ENCODE data around the gene LLGL1.

LLGL1 gene

DNA sequence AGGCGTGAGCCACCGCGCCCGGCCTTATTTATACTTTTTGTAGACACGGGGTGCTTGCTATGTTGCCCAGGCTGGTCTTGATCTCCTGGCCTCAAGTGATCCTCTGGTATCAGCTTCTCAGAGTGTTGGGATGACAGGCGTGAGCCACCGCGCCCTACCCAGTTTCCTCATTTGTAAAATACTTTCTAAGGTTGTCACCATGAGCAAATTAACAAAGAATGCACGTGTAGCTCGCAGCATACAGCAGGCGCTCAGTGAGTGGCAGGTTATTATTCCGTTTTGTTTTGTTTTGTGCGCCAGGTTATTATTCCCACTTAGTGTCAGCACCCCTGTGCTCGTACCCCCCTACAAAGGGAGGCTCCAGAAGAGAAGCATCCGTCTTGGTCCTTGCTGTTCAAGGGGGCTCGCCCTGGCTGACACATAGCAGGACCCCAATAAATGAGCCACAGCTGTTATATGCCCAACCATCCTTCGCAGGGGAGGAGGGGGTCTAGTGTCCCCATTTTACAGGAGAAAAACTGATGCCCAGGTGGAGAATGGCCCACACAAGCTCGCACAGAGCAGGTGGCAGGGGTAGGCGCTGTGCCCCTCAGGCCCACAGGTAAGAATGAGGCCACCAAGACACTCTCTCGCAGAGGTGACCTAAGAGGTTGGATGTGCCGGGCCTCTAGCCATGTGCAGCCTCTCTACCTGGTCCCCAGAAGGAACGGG is 34.3 kb downstream of the LLGL1 start (continued):
- TF ChIP-seq, protein P1, sequence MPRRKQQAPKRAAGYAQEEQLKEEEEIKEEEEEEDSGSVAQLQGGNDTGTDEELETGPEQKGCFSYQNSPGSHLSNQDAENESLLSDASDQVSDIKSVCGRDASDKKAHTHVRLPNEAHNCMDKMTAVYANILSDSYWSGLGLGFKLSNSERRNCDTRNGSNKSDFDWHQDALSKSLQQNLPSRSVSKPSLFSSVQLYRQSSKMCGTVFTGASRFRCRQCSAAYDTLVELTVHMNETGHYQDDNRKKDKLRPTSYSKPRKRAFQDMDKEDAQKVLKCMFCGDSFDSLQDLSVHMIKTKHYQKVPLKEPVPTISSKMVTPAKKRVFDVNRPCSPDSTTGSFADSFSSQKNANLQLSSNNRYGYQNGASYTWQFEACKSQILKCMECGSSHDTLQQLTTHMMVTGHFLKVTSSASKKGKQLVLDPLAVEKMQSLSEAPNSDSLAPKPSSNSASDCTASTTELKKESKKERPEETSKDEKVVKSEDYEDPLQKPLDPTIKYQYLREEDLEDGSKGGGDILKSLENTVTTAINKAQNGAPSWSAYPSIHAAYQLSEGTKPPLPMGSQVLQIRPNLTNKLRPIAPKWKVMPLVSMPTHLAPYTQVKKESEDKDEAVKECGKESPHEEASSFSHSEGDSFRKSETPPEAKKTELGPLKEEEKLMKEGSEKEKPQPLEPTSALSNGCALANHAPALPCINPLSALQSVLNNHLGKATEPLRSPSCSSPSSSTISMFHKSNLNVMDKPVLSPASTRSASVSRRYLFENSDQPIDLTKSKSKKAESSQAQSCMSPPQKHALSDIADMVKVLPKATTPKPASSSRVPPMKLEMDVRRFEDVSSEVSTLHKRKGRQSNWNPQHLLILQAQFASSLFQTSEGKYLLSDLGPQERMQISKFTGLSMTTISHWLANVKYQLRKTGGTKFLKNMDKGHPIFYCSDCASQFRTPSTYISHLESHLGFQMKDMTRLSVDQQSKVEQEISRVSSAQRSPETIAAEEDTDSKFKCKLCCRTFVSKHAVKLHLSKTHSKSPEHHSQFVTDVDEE (CRISPR knock-in tag; IDR thresholded peaks at IDR 0.05) = no peak
- TF ChIP-seq GLIS3 (CRISPR knock-in tag; IDR thresholded peaks at IDR 0.05) = no peak
- TF ChIP-seq, protein P2, sequence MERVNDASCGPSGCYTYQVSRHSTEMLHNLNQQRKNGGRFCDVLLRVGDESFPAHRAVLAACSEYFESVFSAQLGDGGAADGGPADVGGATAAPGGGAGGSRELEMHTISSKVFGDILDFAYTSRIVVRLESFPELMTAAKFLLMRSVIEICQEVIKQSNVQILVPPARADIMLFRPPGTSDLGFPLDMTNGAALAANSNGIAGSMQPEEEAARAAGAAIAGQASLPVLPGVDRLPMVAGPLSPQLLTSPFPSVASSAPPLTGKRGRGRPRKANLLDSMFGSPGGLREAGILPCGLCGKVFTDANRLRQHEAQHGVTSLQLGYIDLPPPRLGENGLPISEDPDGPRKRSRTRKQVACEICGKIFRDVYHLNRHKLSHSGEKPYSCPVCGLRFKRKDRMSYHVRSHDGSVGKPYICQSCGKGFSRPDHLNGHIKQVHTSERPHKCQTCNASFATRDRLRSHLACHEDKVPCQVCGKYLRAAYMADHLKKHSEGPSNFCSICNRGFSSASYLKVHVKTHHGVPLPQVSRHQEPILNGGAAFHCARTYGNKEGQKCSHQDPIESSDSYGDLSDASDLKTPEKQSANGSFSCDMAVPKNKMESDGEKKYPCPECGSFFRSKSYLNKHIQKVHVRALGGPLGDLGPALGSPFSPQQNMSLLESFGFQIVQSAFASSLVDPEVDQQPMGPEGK (CRISPR knock-in tag; IDR thresholded peaks at IDR 0.05; ENCODE audit: borderline replicate concordance) = no peak
- no peak for TF ChIP-seq ZFP3 (CRISPR knock-in tag; IDR thresholded peaks at IDR 0.05)

DNA sequence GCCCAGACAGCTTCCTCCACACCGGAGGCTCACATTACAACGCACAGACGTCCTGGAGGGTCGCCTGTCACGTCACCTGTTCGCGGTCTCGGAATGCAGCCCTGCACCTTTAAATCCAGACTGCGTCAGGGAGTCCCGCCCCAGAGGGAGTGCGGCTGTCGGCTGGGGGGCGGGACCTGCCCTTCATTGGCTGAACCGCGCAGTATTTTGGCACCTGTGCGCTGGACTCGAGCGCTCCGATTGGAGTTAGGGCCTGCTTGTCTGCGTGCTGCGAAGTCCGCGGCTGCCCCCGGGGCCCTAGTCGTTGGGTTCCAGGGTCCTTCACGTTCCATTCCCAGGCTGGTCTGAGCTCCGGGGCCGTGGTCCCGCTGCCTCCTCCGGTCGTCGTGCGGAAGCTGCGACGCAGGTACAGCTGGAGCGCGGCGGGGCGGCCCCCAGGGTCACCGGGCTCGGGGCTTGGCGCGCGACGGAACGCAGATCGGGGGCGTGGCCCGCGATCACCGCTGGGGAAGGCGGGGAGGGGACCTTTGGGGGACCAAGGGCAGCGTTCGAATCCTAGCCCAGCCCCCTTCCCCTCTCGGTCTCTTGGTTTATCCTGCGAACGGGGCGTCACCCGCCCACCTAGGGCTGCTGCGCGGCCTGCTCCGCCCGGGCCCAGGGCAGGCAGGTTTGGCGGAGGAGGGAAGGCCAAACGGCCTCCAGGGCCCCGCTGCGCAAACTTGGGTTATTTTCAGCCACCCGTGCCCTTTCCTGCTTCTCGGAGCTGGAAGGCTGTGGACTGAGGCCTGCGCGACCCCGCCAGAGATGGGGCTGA is 35.1 kb downstream of the LLGL1 start, which contains the start of gene MIEF2:
Gene MIEF2 (plus strand): TSS at position 331 of the 814 bp plus-strand sequence. CDS start 2,059 bp downstream, outside the sequence.
- ATAC-seq = peak; percentile 88
- TF ChIP-seq RARB (CRISPR knock-in tag; IDR thresholded peaks at IDR 0.05) (no peak), ZC3H10 (CRISPR knock-in tag; IDR thresholded peaks at IDR 0.05) (no peak), ZFP3 (CRISPR knock-in tag; IDR thresholded peaks at IDR 0.05) (no peak), TCF4 (CRISPR knock-in tag; IDR thresholded peaks at IDR 0.05; ENCODE audit: borderline replicate concordance) (no peak), SNAI2 (CRISPR knock-in tag; IDR thresholded peaks at IDR 0.05) (no peak)
- TF ChIP-seq, protein P3, sequence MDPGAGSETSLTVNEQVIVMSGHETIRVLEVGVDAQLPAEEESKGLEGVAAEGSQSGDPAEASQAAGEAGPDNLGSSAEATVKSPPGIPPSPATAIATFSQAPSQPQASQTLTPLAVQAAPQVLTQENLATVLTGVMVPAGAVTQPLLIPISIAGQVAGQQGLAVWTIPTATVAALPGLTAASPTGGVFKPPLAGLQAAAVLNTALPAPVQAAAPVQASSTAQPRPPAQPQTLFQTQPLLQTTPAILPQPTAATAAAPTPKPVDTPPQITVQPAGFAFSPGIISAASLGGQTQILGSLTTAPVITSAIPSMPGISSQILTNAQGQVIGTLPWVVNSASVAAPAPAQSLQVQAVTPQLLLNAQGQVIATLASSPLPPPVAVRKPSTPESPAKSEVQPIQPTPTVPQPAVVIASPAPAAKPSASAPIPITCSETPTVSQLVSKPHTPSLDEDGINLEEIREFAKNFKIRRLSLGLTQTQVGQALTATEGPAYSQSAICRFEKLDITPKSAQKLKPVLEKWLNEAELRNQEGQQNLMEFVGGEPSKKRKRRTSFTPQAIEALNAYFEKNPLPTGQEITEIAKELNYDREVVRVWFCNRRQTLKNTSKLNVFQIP (CRISPR knock-in tag; IDR thresholded peaks at IDR 0.05; ENCODE audit: borderline replicate concordance, low read depth) = no peak
- TF ChIP-seq, protein P4, sequence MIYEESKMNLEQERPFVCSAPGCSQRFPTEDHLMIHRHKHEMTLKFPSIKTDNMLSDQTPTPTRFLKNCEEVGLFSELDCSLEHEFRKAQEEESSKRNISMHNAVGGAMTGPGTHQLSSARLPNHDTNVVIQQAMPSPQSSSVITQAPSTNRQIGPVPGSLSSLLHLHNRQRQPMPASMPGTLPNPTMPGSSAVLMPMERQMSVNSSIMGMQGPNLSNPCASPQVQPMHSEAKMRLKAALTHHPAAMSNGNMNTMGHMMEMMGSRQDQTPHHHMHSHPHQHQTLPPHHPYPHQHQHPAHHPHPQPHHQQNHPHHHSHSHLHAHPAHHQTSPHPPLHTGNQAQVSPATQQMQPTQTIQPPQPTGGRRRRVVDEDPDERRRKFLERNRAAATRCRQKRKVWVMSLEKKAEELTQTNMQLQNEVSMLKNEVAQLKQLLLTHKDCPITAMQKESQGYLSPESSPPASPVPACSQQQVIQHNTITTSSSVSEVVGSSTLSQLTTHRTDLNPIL (CRISPR knock-in tag; IDR thresholded peaks at IDR 0.05; ENCODE audit: low read depth) = no peak
- TF ChIP-seq, protein P1 (CRISPR knock-in tag; IDR thresholded peaks at IDR 0.05) = no peak
- TF ChIP-seq, protein P5, sequence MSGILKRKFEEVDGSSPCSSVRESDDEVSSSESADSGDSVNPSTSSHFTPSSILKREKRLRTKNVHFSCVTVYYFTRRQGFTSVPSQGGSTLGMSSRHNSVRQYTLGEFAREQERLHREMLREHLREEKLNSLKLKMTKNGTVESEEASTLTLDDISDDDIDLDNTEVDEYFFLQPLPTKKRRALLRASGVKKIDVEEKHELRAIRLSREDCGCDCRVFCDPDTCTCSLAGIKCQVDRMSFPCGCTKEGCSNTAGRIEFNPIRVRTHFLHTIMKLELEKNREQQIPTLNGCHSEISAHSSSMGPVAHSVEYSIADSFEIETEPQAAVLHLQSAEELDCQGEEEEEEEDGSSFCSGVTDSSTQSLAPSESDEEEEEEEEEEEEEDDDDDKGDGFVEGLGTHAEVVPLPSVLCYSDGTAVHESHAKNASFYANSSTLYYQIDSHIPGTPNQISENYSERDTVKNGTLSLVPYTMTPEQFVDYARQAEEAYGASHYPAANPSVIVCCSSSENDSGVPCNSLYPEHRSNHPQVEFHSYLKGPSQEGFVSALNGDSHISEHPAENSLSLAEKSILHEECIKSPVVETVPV (CRISPR knock-in tag; IDR thresholded peaks at IDR 0.05) = no peak

DNA sequence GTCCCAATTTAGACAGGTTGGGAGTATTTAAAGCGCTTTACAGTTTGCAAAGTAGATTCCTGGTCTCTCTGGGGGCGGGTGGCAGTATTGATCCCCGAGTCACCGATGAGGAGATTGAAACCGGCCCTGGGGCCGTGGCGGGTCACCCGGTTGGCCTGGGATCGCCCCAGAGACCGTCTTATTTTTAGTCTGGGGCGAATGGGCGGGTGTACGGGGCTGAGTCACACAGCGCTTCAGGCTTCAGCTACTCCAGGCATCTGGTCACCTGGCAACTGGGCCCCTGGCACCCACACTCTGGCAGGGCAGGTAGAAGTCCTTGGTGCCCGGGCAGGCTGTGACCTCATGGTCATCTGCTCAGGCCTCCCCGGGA is 35.7 kb downstream of the LLGL1 start:
- no peak for TF ChIP-seq BACH2 (CRISPR knock-in tag; IDR thresholded peaks at IDR 0.05; ENCODE audit: borderline replicate concordance)
- no peak for TF ChIP-seq ZC3H10 (CRISPR knock-in tag; IDR thresholded peaks at IDR 0.05)
- TF ChIP-seq RARB (CRISPR knock-in tag; IDR thresholded peaks at IDR 0.05) = no peak
- ATAC-seq = peak; percentile 32
